GM12878 (cell line): Measurements from ENCODE around the gene CD300H.

ENCODE experiments used
- CTCF ChIP-seq, 3 experiments: IDR thresholded peaks in 2 of 3; conservative IDR thresholded peaks in 1 of 3; 2 replicates each; pipeline ENCODE4 v1.5.1; 2011; ENCODE audit warnings: low read depth in 3 of 3, low read length in 3 of 3, mild to moderate bottlenecking in 3 of 3, control low read depth in 2 of 3, moderate library complexity in 2 of 3, inconsistent platforms in 1 of 3, mixed read lengths in 1 of 3; ENCODE audit not compliant: control insufficient read depth in 2 of 3, insufficient read depth in 1 of 3; ENCODE audit errors: extremely low read depth in 1 of 3
- DPF2 ChIP-seq: fragments of 450-650 bp; IDR thresholded peaks from 2 replicates; pipeline ENCODE4 v1.6.1; 2017; ENCODE audit warnings: mild to moderate bottlenecking
- KDM1A ChIP-seq: fragments of 200-600 bp; sonication (generic); IDR thresholded peaks from 2 replicates; pipeline ENCODE4 v1.6.1; 2016; ENCODE audit warnings: borderline replicate concordance
- RFX5 ChIP-seq: IDR thresholded peaks from 2 replicates; pipeline ENCODE4 v1.6.1; 2011; ENCODE audit warnings: low read depth, low read length, improper control_type of control experiment
- SIX5 ChIP-seq: IDR thresholded peaks from 2 replicates; pipeline ENCODE4 v1.6.1; 2011; ENCODE audit warnings: mild to moderate bottlenecking, low read depth, low read length, moderate library complexity; ENCODE audit not compliant: severe bottlenecking

- TF ChIP-seq CTCF (IDR thresholded peaks at IDR 0.05 in 2 of 3, conservative IDR thresholded peaks at IDR 0.05 in 1 of 3; ENCODE audit: control insufficient read depth in 2 of 3, extremely low read depth in 1 of 3, insufficient read depth in 1 of 3, low read depth in 3 of 3, low read length in 3 of 3) (no peak), KDM1A (no peak), RFX5 (no peak), SIX5 (no peak), DPF2 (no peak)
Measured at GRCh38 chr17:74529243-74529642, 38.1 kb downstream of the CD300H start.
